Naive thymus-derived CD4-positive, alpha-beta T cell (primary cell): ENCODE measurements around the gene CRYBG2. TPM values are rescaled to one million over a fixed set of nuclear protein-coding genes. Genes with fewer than 3 reads are reported as not detected.
"Not testable (repeated sequence)": the region's sequence is repeated elsewhere in the genome, so short reads cannot be mapped to it uniquely, and the experiment has no call there.

ENCODE experiments used
- ATAC-seq: fragments of 150-1000 bp; cut with Tn5 transposase; 2 replicates; pipeline ENCODE4 v1.10.0; 2021; ENCODE audit warnings: mild to moderate bottlenecking, moderate library complexity
- CTCF ChIA-PET: fragments of 350-600 bp; sonication (Branson Sonifier 250); formaldehyde crosslinking; loops from one replicate; lab custom pipeline; 2021; ENCODE audit warnings: antibody characterized with exemption; lab: Charles Lee
- POLR2A ChIA-PET: fragments of 350-600 bp; sonication (Branson Sonifier 250); formaldehyde crosslinking; loops from one replicate; lab custom pipeline; 2021; ENCODE audit warnings: antibody characterized with exemption, inconsistent platforms; lab: Charles Lee
- DNase-seq, 9 donors: peaks; one replicate each; pipeline versions ENCODE4 v3.0.0 to v3.0.0-alpha.2; 2020 to 2022; ENCODE audit warnings: mixed read lengths in 1 of 9
- H3K27ac ChIP-seq: one replicate; pipeline ENCODE4 v1.7.0; 2013; ENCODE audit warnings: mild to moderate bottlenecking, low read depth, low read length, moderate library complexity
- H3K27me3 ChIP-seq, 2 donors: one replicate each; pipeline ENCODE4 v1.7.0; 2013; ENCODE audit warnings: low read length in 2 of 2, mild to moderate bottlenecking in 2 of 2, moderate library complexity in 2 of 2; ENCODE audit not compliant: control insufficient read depth in 2 of 2, insufficient read depth in 2 of 2
- H3K36me3 ChIP-seq, 3 experiments: 1 replicate in 2 of 3; 2 replicates in 1 of 3; pipeline ENCODE4 v1.7.0; 2013; ENCODE audit warnings: low read length in 3 of 3, mild to moderate bottlenecking in 3 of 3, moderate library complexity in 1 of 3; ENCODE audit not compliant: insufficient read depth in 3 of 3, control insufficient read depth in 2 of 3
- H3K4me1 ChIP-seq, 2 donors: one replicate each; pipeline ENCODE4 v1.7.0; 2013; ENCODE audit warnings: low read length in 2 of 2, mild to moderate bottlenecking in 2 of 2, moderate library complexity in 1 of 2; ENCODE audit not compliant: control insufficient read depth in 2 of 2, insufficient read depth in 2 of 2
- H3K4me3 ChIP-seq: 2 replicates; pipeline ENCODE4 v1.7.0; 2013; ENCODE audit warnings: mild to moderate bottlenecking, low read length
- H3K9me3 ChIP-seq, 3 experiments: 1 replicate in 2 of 3; 2 replicates in 1 of 3; pipeline ENCODE4 v1.7.0; 2013; ENCODE audit warnings: low read length in 3 of 3; ENCODE audit not compliant: control insufficient read depth in 2 of 3
- H3K27ac Mint-ChIP-seq, 9 donors: one replicate each; pipeline ENCODE4 v1.8.0; 2020 to 2022; ENCODE audit warnings: mixed read lengths in 9 of 9, mild to moderate bottlenecking in 8 of 9, moderate library complexity in 5 of 9, inconsistent platforms in 2 of 9
- H3K27me3 Mint-ChIP-seq, 5 donors: one replicate each; pipeline ENCODE4 v1.8.0; 2021 to 2022; ENCODE audit warnings: mixed read lengths in 5 of 5, mild to moderate bottlenecking in 1 of 5
- H3K36me3 Mint-ChIP-seq, 5 donors: one replicate each; pipeline ENCODE4 v1.8.0; 2020 to 2022; ENCODE audit warnings: mixed read lengths in 5 of 5, mild to moderate bottlenecking in 3 of 5, inconsistent platforms in 1 of 5
- H3K4me1 Mint-ChIP-seq, 7 donors: one replicate each; pipeline ENCODE4 v1.8.0; 2020 to 2022; ENCODE audit warnings: mixed read lengths in 7 of 7, mild to moderate bottlenecking in 3 of 7, inconsistent platforms in 1 of 7
- H3K4me3 Mint-ChIP-seq, 10 donors: one replicate each; pipeline ENCODE4 v1.8.0; 2020 to 2022; ENCODE audit warnings: mild to moderate bottlenecking in 10 of 10, mixed read lengths in 10 of 10, moderate library complexity in 6 of 10, inconsistent platforms in 2 of 10
- H3K9me3 Mint-ChIP-seq, 11 donors: one replicate each; pipeline ENCODE4 v1.8.0; 2020 to 2022; ENCODE audit warnings: mixed read lengths in 11 of 11, mild to moderate bottlenecking in 4 of 11, inconsistent platforms in 1 of 11, moderate library complexity in 1 of 11
- intact Hi-C, 2 donors: fragments of 100-400 bp; cut with micrococcal nuclease; formaldehyde crosslinking; loops; one replicate each; pipeline ENCODE4 v1.15.1; 2023
- polyA plus RNA-seq, 2 donors: library from polyadenylated mRNA; unstranded; fragments of 300-500 nt; fragmentation: Illumina TruSeq; gene quantifications; one replicate each; pipeline ENCODE4 v1.2.3, GENCODE V29; 2021
- total RNA-seq, 6 experiments: library from RNA in 5 of 6; stranded (reverse) in 5 of 6; gene quantifications; 1 replicate in 5 of 6; 2 replicates in 1 of 6; pipeline ENCODE4 v1.2.3 and lab custom pipeline; 2021 to 2026

The CRYBG2 gene
- total and polyA plus RNA-seq, 7 experiments from 2014 or later, result 0.59 to 1.5 (median 1.1) TPM; not detected in 2

- CTCF ChIA-PET, result interaction anchor here (0.9 to 19.8 kb wide), 6 partner anchors 9 to 100 kb away, joined by 3 to 541 read pairs (median 6); partner anchors contain the start of gene SH3BGRL3
- H3K36me3 Mint-ChIP-seq, result peaks cover 13 to 39% (median 27%) of the 10 kb centered on the region in 5 donors
- H3K4me1 ChIP-seq, result peaks cover 66 to 67% of the 10 kb centered on the region in 2 donors
- no peaks in the 10 kb centered on the region for H3K9me3 ChIP-seq
- H3K36me3 ChIP-seq, result peaks cover 0 to 35% (median 20%) of the 10 kb centered on the region in 3 experiments
- peaks cover 0 to 5% (median 0%) of the 10 kb centered on the region in 11 donors for H3K9me3 Mint-ChIP-seq
- ATAC-seq (peak; percentile 82), DNase-seq (peak; percentile 24 to 87 (median 79))
- peak within 1 kb of the TSS; percentile 87 to 99 (median 93) for H3K27ac Mint-ChIP-seq
- H3K27me3 ChIP-seq, result no peaks in the 10 kb centered on the region
- H3K4me3 ChIP-seq, result peak within 1 kb of the TSS; percentile 98
- peak within 1 kb of the TSS; percentile 79 to 100 (median 95) for H3K4me3 Mint-ChIP-seq
- no peaks in the 10 kb centered on the region for H3K27me3 Mint-ChIP-seq
- intact Hi-C loops, result loop anchor here (1.0 to 5.0 kb wide), 4 partner anchors 10 to 205 kb away; partner anchors contain the start of gene PDIK1L (in 1 of the 2)
- H3K4me1 Mint-ChIP-seq, result peaks cover 58 to 86% (median 66%) of the 10 kb centered on the region in 7 donors
- POLR2A ChIA-PET, result interaction anchor here (0.6 to 35.3 kb wide), 22 partner anchors 9 to 284 kb away, joined by 3 to 1967 read pairs (median 4); partner anchors contain the start of genes CEP85, DHDDS, SH3BGRL3 and UBXN11
- peak within 1 kb of the TSS; percentile 77 for H3K27ac ChIP-seq
These were observed 36.2 kb downstream of the CRYBG2 start, which contains the start of gene CD52 for GRCh38 chr1:26317612-26318337. Gene CD52, plus strand, starts transcription at chr1:26317958. Its CDS starts 60 bp downstream, at chr1:26318018.

- Mint-ChIP-seq H3K4me3 (peak overlapping the region; percentile 79 to 100 (median 95)), H3K36me3 (peaks cover 13 to 34% (median 25%) of the 10 kb centered on the region in 5 donors), H3K27ac (peak overlapping the region; percentile 87 to 99 (median 93)), H3K27me3 (no peaks in the 10 kb centered on the region), H3K4me1 (peaks cover 56 to 79% (median 60%) of the 10 kb centered on the region in 7 donors), H3K9me3 (peaks cover 0 to 5% (median 0%) of the 10 kb centered on the region in 11 donors)
- Histone ChIP-seq H3K36me3 (peaks cover 0 to 29% (median 16%) of the 10 kb centered on the region in 3 experiments), H3K9me3 (no peaks in the 10 kb centered on the region), H3K27ac (peak overlapping the region; percentile 77), H3K4me1 (peaks cover 60 to 62% of the 10 kb centered on the region in 2 donors), H3K27me3 (no peaks in the 10 kb centered on the region), H3K4me3 (peak overlapping the region; percentile 98)
- ChIA-PET CTCF (interaction anchor here (0.6 to 19.8 kb wide), 5 partner anchors 8 to 100 kb away, joined by 3 to 541 read pairs (median 5); partner anchors contain the start of gene SH3BGRL3), POLR2A (interaction anchor here (0.6 to 35.3 kb wide), 15 partner anchors 9 to 82 kb away, joined by 3 to 1967 read pairs (median 5); partner anchors contain the start of genes CEP85, SH3BGRL3 and UBXN11)
- intact Hi-C loops, result loop anchor here (1.0 to 5.0 kb wide), 3 partner anchors 10 to 205 kb away; partner anchors contain the start of gene PDIK1L (in 1 of the 2)
- ATAC-seq, result no peak
- no peak for DNase-seq
These were observed 36.8 kb downstream of the CRYBG2 start for GRCh38 chr1:26317146-26317545.

- ATAC-seq (no peak), DNase-seq (no peak)
- H3K27ac ChIP-seq, result peak overlapping the region; percentile 77
- peaks cover 0 to 20% (median 12%) of the 10 kb centered on the region in 3 experiments for H3K36me3 ChIP-seq
- H3K4me1 ChIP-seq, result peaks cover 50 to 52% of the 10 kb centered on the region in 2 donors
- peaks cover 54 to 78% (median 58%) of the 10 kb centered on the region in 7 donors for H3K4me1 Mint-ChIP-seq
- H3K27ac Mint-ChIP-seq, result peak overlapping the region; percentile 81 to 99 (median 91)
- H3K27me3 Mint-ChIP-seq, result no peaks in the 10 kb centered on the region
- CTCF ChIA-PET, result interaction anchor here (0.6 to 19.8 kb wide), 6 partner anchors 7 to 58 kb away, joined by 3 to 541 read pairs (median 4); partner anchors contain the start of gene SH3BGRL3
- H3K27me3 ChIP-seq, result no peaks in the 10 kb centered on the region
- H3K4me3 Mint-ChIP-seq, result peak overlapping the region; percentile 16 to 99 (median 80)
- peaks cover 9 to 33% (median 18%) of the 10 kb centered on the region in 5 donors for H3K36me3 Mint-ChIP-seq
- H3K9me3 ChIP-seq, result no peaks in the 10 kb centered on the region
- intact Hi-C loops, result loop anchor here in 1 of 2 donors (5.0 kb wide), 2 partner anchors 61 to 204 kb away; partner anchors contain the start of gene PDIK1L
- POLR2A ChIA-PET, result interaction anchor here (1.1 to 35.3 kb wide), 6 partner anchors 8 to 59 kb away, joined by 3 to 1967 read pairs (median 4); partner anchors contain the start of genes SH3BGRL3 and UBXN11
- H3K4me3 ChIP-seq, result no peak overlapping the region
- H3K9me3 Mint-ChIP-seq, result peaks cover 0 to 5% (median 0%) of the 10 kb centered on the region in 11 donors
These were observed 37.8 kb downstream of the CRYBG2 start for GRCh38 chr1:26315874-26316850.

- Histone ChIP-seq H3K27ac (no peak overlapping the region), H3K36me3 (peaks cover 0 to 8% (median 0%) of the 10 kb centered on the region in 3 experiments), H3K27me3 (no peaks in the 10 kb centered on the region), H3K4me3 (no peak overlapping the region), H3K9me3 (no peaks in the 10 kb centered on the region), H3K4me1 (peaks cover 40% of the 10 kb centered on the region in 2 donors)
- intact Hi-C loops, result no loop called here
- H3K27me3 Mint-ChIP-seq, result no peaks in the 10 kb centered on the region
- peaks cover 49 to 65% (median 56%) of the 10 kb centered on the region in 7 donors for H3K4me1 Mint-ChIP-seq
- peaks cover 0 to 5% (median 0%) of the 10 kb centered on the region in 11 donors for H3K9me3 Mint-ChIP-seq
- H3K4me3 Mint-ChIP-seq, result peak overlapping the region; percentile 25 to 99 (median 80)
- H3K36me3 Mint-ChIP-seq, result peaks cover 8 to 23% (median 13%) of the 10 kb centered on the region in 5 donors
- ChIA-PET POLR2A (interaction anchor here (0.7 to 35.3 kb wide), 8 partner anchors 6 to 61 kb away, joined by 3 to 1967 read pairs (median 6); partner anchors contain the start of genes SH3BGRL3 and UBXN11), CTCF (interaction anchor here (19.8 kb wide), 1 partner anchor 32 kb away, joined by 541 read pairs; the partner anchor contains the start of gene SH3BGRL3)
- no peak for DNase-seq
- no peak for ATAC-seq
- H3K27ac Mint-ChIP-seq, result peak overlapping the region in 8 of 9 donors; percentile 65 to 98 (median 86)
These were observed 39.4 kb downstream of the CRYBG2 start for GRCh38 chr1:26314501-26314900.

GRCh38 chr1:26307966-26308899 lies 45.7 kb downstream of the CRYBG2 start:
- peak in 3 of 9 donors; percentile 2 to 46 (median 43) for DNase-seq
- H3K36me3 ChIP-seq, H3K36me3 Mint-ChIP-seq, H3K9me3 ChIP-seq, H3K9me3 Mint-ChIP-seq, H3K27me3 ChIP-seq, ATAC-seq, H3K27me3 Mint-ChIP-seq: not testable (repeated sequence)
- Mint-ChIP-seq H3K4me3 (peak overlapping the region; percentile 93 to 99 (median 98)), H3K27ac (peak overlapping the region; percentile 89 to 99 (median 96)), H3K4me1 (peaks cover 29 to 65% (median 43%) of the 10 kb centered on the region in 7 donors)
- Histone ChIP-seq H3K4me1 (peaks cover 16 to 31% of the 10 kb centered on the region in 2 donors), H3K27ac (peak overlapping the region; percentile 76), H3K4me3 (peak overlapping the region; percentile 7)
- ChIA-PET CTCF (interaction anchor here (0.6 to 7.1 kb wide), 16 partner anchors 10 to 469 kb away, joined by 3 to 131 read pairs (median 4); partner anchors contain the start of genes CD52 and SH3BGRL3), POLR2A (interaction anchor here (0.7 to 35.3 kb wide), 9 partner anchors 11 to 138 kb away, joined by 3 to 1967 read pairs (median 6); partner anchors contain the start of genes CD52, CEP85 and SH3BGRL3)
- intact Hi-C loops, result loop anchor here (1.0 to 5.0 kb wide), 8 partner anchors 9 to 403 kb away; partner anchors contain the start of genes CD52 (in 2 of the 2), HMGN2 (in 2 of the 2) and ARID1A (in 1 of the 2)
